GM10847 (cell line): Measurements from ENCODE around the gene HECA.

Experiments
- POLR2A ChIP-seq: IDR thresholded peaks from 2 replicates; pipeline ENCODE4 v1.6.1; 2011; ENCODE audit not compliant: insufficient read length; ENCODE audit errors: extremely low read depth

HECA gene, protein sequence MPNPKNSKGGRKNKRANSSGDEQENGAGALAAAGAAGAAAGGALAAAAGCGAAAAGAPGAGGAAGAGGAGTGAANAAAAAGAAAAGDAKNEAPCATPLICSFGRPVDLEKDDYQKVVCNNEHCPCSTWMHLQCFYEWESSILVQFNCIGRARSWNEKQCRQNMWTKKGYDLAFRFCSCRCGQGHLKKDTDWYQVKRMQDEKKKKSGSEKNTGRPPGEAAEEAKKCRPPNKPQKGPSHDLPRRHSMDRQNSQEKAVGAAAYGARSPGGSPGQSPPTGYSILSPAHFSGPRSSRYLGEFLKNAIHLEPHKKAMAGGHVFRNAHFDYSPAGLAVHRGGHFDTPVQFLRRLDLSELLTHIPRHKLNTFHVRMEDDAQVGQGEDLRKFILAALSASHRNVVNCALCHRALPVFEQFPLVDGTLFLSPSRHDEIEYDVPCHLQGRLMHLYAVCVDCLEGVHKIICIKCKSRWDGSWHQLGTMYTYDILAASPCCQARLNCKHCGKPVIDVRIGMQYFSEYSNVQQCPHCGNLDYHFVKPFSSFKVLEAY

DNA sequence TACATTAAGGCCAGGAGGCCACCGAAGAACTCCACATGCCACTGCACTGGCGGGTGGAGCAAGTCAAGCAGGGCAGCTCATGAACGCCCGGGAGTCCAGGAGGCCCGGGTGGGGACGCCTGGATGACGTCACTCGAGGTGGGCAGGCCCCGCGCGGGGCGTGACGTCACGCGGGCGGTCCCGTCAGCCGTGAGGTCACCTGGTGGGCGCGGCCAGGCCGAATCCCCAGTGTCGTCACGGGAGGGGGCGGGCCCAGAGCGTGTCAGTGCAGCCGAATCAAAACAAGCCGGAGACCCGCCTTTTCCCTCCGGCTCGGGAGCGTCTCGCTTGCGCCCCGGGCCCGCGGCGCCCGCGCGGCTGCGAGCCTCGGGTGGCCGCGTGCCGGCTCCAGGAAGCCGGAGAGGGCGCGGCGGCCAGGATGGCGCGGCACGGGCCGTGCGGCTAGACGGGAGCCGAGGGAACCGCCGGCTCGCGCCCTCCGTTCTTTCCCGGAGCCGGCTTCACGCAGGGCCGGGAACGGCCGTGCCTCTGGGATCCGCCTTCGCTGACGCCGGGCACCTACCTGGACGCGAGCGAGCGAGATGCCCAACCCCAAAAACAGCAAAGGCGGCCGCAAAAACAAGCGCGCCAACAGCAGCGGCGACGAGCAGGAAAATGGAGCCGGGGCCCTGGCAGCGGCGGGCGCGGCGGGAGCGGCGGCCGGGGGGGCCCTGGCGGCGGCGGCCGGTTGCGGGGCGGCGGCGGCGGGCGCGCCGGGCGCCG, at the start of gene HECA:
Gene HECA (plus strand): TSS at position 264 of the 761 bp plus-strand sequence. CDS start 317 bp downstream, at position 581.
- no peak for TF ChIP-seq POLR2A

DNA sequence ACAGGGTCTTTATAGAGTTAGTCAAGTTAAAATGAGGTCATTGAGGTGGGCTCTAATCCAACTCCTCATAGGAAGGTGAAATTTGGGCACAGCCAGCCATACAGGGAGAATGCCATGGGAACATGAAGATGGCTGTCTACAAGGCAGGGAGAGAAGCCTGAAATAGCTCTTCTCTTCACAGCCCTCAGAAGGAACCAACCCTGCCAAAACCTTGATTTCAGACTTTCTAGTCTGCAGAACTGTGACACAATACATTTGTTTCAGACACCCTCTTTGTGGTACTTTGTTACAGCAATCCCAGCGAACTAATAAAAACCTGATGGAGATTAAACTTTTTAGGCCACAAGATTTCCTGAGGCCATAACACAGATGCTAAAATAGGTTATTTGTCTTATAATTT, 43.1 kb upstream of the HECA start:
- TF ChIP-seq POLR2A = no peak

DNA sequence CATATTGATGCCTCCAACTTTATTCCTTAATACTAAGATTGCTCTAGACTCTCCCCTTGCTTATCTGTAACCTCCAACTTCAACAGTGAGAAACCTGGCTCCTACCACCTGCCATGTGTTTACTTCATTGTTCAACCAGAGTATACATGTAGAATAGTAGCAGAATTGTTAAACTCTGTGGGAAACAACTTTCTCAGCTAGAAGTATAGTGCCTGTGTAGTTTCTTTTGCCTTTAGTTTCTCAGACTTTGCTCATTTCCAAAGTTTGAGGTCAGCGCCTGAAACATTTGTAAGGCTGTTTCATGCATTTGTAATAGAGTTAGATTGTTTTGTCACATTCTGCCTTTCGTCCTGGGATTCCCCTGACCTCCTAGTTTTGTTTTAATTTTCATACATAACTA, 34.9 kb upstream of the HECA start:
- no peak for TF ChIP-seq POLR2A

DNA sequence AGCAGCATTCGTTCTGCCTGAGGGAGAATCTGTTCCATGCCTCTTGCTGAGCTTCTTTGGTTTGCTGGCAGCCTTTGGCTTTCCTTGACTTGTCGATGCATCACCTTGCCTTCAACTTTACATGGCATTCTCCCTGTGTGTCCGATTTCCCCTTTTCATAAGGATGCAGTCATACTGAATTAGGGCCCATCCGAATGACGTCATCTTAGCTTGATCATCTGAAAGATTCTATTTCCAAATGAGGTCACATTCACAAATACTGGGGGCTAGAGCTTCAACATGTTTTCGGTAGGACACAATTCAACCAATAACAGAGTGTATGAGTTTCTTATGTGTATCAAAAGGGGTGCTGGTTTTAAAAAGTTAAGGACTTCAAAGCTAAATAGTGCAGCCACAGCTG, 27.8 kb upstream of the HECA start:
- TF ChIP-seq POLR2A = no peak

DNA sequence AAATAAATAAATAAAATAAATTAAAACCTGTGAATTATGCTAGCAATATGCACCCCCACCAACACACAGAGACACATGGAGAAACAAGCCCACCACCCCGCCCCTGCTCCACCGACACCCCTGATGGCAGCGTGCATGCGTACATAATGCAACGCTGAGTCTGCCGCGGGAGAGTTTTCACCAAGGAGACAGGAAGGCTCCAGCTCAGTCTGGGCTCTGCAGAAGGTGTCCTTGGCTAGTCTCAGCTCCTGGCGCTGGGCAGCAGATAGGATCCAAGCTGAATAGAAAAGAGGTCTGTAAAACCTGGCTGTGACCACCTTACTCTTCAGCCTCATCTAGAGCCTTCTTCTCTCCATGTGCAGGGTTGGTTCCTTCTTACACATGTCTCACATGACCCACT, 26.5 kb upstream of the HECA start:
- TF ChIP-seq POLR2A = no peak

DNA sequence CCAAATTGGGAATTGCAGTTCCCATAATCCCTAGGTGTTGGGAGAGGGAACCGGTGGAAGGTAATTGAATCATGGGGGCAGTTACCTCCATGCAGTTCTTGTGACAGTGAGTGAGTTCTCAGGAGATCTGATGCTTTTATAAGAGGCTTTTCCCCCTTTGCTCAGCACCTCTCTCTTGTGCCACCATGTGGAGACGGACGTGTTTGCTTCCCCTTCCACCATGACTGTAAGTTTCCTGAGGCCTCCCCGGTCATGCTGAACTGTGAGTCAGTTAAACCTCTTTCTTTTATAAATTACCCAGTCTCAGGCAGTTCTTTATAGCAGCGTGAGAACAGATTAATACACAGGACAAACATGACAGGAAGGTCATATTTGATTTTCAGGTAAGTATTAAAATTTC, 25.3 kb upstream of the HECA start:
- no peak for TF ChIP-seq POLR2A

DNA sequence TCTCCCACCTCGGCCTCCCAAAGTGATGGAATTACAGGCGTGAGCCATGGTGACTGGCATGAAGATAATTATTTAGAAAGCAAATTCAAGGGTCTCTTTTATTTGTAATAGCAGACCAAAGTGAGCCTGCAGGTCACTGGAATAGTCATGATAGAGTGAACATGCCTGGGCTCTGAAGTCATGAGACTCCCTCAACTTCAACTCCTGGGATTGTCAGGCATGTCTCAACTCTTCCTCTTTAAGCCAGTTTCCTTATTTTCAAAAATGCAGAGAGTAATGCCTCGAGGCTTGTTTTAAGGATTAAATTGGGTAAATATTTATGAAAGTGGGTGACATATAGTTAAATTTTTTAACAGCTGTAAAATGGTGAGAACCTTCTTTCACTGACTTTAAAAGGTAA, 22.7 kb upstream of the HECA start:
- no peak for TF ChIP-seq POLR2A

DNA sequence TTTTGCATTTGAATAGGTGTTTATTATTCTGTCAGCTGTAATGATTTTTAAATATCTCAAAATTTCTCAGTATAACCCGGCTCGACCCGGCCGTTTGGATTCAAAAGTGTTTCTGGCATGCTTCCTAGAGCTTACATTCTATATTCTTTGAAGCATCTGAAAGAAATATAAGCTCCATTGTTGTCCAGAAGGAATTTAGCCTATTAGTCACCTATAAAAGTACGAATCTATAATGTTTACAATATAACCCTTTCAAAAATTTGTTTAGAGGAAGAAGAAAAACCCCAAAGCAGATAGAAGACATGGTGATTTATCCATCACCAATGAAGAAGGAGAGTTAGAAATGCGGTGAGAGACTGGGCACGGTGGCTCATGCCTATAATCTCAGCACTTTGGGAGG, 22.3 kb upstream of the HECA start:
- TF ChIP-seq POLR2A = no peak

DNA sequence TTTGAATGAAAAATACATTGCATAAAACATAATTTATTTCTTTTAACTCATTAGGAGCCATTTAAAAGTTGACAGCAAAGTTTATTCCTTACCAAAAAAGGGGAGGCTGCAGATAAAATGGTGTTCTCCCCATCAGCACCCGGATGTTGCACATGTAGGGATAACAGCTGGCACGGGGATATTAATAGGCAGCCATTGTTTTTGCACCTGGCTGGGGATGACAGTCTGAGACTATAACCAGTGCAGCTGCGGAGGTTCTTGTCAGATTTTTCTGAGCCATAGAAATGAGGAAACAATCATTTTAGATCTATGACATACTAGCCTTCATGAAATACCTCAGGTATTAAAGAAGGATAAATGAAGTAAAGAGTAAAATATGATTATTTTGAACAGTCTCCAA, 20.1 kb upstream of the HECA start:
- TF ChIP-seq POLR2A = no peak

DNA sequence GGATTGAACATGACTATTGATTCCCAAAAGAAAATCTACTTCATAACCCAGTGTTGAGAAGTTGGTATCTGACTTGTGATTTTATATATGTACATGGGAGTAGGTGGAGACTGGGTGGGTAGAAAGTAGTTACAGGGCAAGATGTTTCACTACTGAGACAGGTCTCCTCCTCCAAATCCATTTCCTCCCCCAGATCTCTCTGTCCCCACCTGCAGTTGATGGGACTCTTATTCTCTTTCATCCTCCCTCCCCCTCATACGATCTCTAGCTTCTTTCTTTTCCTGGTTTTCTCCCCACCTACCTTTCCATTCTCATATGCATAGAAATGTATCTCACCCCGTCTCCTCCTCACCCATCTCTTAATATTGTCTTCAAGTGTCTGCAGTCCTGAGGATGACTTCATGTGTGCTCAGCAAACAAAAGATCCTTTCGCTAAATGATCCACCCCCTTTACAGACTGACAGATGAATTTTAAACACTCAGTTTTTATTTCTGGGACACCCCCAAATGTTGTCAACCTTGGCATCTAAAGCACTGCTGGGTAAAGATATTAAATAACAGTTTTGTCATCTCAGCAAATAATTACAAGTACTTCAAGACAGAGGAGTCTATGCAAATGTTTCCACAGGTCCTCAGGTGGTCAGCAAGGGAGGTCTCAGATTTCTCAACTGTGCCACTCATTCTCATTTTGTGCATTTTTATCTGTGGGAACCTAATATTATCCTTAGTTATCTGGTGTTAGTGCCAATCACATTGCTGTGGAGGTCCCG, 18.7 kb upstream of the HECA start:
- no peak for TF ChIP-seq POLR2A

DNA sequence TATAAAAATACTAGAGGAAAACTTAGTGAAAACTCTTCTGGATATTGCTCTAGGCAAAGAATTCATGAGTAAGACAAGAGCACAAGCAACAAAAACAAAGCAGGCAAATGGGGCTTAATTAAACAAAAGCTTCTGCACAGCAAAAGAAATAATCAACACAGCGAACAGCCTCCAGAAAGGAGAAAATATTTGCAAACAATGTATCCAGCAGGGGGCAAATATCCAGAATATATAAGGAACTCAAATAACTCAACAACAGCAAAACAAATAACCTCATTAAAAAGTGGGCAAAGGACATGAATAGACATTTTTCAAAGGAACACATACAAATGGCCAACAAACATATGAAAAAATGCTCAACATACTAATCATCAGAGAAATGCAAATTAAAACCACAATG, 17.1 kb upstream of the HECA start:
- no peak for TF ChIP-seq POLR2A

DNA sequence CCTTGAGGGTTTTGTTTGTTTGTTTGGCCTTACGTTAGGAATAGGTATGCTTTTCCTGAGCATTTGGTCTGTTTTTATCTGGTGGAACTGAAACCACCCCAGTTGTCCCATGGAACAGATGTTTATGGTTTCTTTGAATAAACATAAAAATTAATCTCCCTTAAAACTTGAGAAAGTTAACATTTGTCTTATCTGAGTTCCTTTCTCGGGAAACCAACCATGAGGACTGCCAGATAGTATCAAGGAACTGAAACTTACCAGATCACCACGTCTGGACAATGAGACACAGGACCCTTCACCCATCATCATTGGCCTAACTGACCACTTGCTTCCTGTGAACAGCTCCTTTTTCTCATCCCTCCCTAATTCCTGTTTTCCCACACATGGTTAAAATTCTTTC, 15.3 kb upstream of the HECA start:
- TF ChIP-seq POLR2A = no peak

DNA sequence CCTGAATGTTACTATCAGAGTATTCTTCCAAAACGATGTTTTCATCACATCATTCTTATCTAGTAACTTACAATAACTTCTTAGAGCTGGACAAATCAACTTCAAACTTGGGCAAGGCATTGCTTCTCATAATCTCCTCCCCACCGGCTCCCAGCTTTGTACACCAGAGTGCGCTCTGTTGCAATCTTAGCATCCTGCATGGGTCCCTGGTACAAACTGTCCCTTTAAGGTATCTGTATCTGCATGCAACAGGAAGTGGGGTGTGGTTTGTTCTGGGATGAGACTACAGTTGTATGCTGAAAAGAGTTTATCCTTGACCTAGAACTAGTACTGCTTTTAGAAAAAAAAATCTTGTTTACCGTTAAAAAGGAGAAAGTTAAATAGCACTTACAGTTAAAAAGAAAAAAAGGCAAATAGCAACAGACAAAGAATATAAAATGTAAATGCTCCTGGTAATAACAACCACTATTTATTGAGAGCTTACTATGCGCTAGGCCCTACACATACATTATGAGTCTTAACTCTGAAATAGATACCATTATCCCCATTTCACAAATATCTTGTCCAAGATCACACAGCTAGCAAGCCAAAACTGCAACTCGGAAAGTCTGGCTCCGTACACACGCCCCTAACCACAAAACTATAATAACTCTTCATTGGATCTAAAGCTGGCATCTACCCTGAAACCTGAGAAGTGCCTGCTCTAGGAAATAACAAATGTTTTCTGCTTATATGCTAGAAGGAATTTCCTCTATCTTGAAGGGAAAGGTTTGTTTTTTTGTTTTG, 9.8 kb upstream of the HECA start:
- no peak for TF ChIP-seq POLR2A

DNA sequence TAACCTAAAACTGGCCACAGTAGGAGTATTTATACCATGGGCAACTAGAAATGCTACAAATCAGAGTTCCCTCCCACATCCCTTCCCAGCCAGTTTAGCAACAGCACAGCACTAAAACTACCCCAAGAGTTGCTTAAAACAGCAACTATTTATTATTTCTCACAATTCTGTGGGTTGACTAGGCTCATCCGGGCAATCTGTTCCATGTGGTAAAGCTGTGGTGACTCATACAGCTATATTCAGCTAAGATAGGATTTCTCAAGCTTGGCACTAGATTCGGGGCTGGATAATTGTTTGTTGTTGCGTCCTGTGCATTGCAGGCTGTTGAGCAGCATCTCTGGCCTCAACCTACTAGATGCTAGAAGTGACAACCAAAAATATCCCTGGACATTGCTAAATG, 8.6 kb upstream of the HECA start:
- no peak for TF ChIP-seq POLR2A

DNA sequence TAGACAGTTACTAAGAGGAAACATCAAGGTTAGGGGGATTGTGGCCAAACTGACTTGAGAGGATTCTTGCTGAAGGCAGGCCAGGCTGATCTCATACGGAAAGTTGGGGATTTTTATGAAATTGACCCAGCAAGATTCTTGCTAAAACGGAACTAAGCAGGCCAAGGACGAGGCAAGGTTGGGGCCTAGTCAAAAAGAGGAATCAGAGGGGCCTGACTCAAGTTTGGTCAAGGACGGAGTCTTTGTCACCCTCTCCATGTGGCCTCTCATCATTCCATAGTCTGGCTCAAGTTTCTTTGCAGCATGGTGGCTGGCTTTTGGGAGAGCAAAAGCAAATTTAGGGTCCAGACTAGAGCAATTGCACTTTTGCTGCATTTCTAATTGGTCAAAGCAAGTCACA, 7.9 kb upstream of the HECA start:
- no peak for TF ChIP-seq POLR2A
